Measurements from ENCODE around the gene NPIPA3.
"Not testable (repeated sequence)": the region's sequence is repeated elsewhere in the genome, so short reads cannot be mapped to it uniquely, and the experiment has no call there.

The NPIPA3 gene

GRCh38 chr16:14676633-14677032 lies 26.6 kb upstream of the NPIPA3 start:
- no peaks in the 10 kb centered on the region for H3K79me2 ChIP-seq (ENCODE audit: low read length)
- DNase-seq = no peak
- no peaks in the 10 kb centered on the region for H4K20me1 ChIP-seq (ENCODE audit: insufficient read depth, low read length)
- no peak overlapping the region for H2AFZ ChIP-seq (ENCODE audit: low read length)
- TF ChIP-seq EZH2 (optimal IDR thresholded peaks at IDR 0.05; ENCODE audit: low read depth, low read length) = no peak
- no peak for TF ChIP-seq EZH2phosphoT487 (IDR thresholded peaks at IDR 0.05; ENCODE audit: low read length)
- TF ChIP-seq, protein P1, sequence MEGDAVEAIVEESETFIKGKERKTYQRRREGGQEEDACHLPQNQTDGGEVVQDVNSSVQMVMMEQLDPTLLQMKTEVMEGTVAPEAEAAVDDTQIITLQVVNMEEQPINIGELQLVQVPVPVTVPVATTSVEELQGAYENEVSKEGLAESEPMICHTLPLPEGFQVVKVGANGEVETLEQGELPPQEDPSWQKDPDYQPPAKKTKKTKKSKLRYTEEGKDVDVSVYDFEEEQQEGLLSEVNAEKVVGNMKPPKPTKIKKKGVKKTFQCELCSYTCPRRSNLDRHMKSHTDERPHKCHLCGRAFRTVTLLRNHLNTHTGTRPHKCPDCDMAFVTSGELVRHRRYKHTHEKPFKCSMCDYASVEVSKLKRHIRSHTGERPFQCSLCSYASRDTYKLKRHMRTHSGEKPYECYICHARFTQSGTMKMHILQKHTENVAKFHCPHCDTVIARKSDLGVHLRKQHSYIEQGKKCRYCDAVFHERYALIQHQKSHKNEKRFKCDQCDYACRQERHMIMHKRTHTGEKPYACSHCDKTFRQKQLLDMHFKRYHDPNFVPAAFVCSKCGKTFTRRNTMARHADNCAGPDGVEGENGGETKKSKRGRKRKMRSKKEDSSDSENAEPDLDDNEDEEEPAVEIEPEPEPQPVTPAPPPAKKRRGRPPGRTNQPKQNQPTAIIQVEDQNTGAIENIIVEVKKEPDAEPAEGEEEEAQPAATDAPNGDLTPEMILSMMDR (IDR thresholded peaks at IDR 0.05; ENCODE audit: low read length) = no peak
- no peaks in the 10 kb centered on the region for H3K36me3 ChIP-seq (replicated peaks; ENCODE audit: insufficient read depth, low read length)
- no peak overlapping the region for H3K27ac ChIP-seq (ENCODE audit: low read length)
- H3K4me2 ChIP-seq (ENCODE audit: low read depth, low read length) = no peak overlapping the region
- H3K4me1 ChIP-seq (ENCODE audit: low read length) = peaks cover 10% of the 10 kb centered on the region
- H3K9me3 ChIP-seq (replicated peaks; ENCODE audit: insufficient read depth, low read length) = no peaks in the 10 kb centered on the region
- peaks cover 10% of the 10 kb centered on the region for H3F3A ChIP-seq (ENCODE audit: insufficient read depth, low read length)
- H3K9me2 ChIP-seq (replicated peaks; ENCODE audit: insufficient read depth, low read length) = no peaks in the 10 kb centered on the region
- H3K27me3 ChIP-seq (replicated peaks; ENCODE audit: insufficient read depth, low read length) = no peaks in the 10 kb centered on the region
- H3K9ac ChIP-seq (ENCODE audit: low read length) = no peak overlapping the region
- no peak overlapping the region for H3K4me3 ChIP-seq (ENCODE audit: low read length)

GRCh38 chr16:14677627-14678026 lies 25.6 kb upstream of the NPIPA3 start:
- no peaks in the 10 kb centered on the region for H3K36me3 ChIP-seq (replicated peaks; ENCODE audit: insufficient read depth, low read length)
- peaks cover under 1% of the 10 kb centered on the region; the same call in 1 of the 2 replicates for H3F3A ChIP-seq (ENCODE audit: insufficient read depth, low read length)
- no peak overlapping the region for H3K9ac ChIP-seq (ENCODE audit: low read length)
- H3K27me3 ChIP-seq (replicated peaks; ENCODE audit: insufficient read depth, low read length) = no peaks in the 10 kb centered on the region
- H3K4me1 ChIP-seq (ENCODE audit: low read length) = 0 out of 2 replicates have a peak, but pooled peaks cover under 1% of the 10 kb centered on the region
- no peaks in the 10 kb centered on the region for H3K9me2 ChIP-seq (replicated peaks; ENCODE audit: insufficient read depth, low read length)
- no peak overlapping the region for H3K4me2 ChIP-seq (ENCODE audit: low read depth, low read length)
- DNase-seq = no peak
- no peak overlapping the region for H3K4me3 ChIP-seq (ENCODE audit: low read length)
- H3K9me3 ChIP-seq (replicated peaks; ENCODE audit: insufficient read depth, low read length) = no peaks in the 10 kb centered on the region
- no peaks in the 10 kb centered on the region for H3K79me2 ChIP-seq (ENCODE audit: low read length)
- no peaks in the 10 kb centered on the region for H4K20me1 ChIP-seq (ENCODE audit: insufficient read depth, low read length)
- TF ChIP-seq, protein P1 (IDR thresholded peaks at IDR 0.05; ENCODE audit: low read length) = no peak
- TF ChIP-seq EZH2 (optimal IDR thresholded peaks at IDR 0.05; ENCODE audit: low read depth, low read length) (no peak), EZH2phosphoT487 (IDR thresholded peaks at IDR 0.05; ENCODE audit: low read length) (no peak)
- H3K27ac ChIP-seq (ENCODE audit: low read length) = no peak overlapping the region
- H2AFZ ChIP-seq (ENCODE audit: low read length) = no peak overlapping the region

- no peak overlapping the region for H3K27ac ChIP-seq (ENCODE audit: low read length)
- no peak overlapping the region for H3K4me3 ChIP-seq (ENCODE audit: low read length)
- H3K27me3 ChIP-seq (replicated peaks; ENCODE audit: insufficient read depth, low read length) = no peaks in the 10 kb centered on the region
- no peaks in the 10 kb centered on the region for H3K4me1 ChIP-seq (ENCODE audit: low read length)
- TF ChIP-seq EZH2phosphoT487 (IDR thresholded peaks at IDR 0.05; ENCODE audit: low read length) (no peak), EZH2 (optimal IDR thresholded peaks at IDR 0.05; ENCODE audit: low read depth, low read length) (no peak)
- TF ChIP-seq, protein P1 (IDR thresholded peaks at IDR 0.05; ENCODE audit: low read length) = no peak
- H3K79me2 ChIP-seq (ENCODE audit: low read length) = no peaks in the 10 kb centered on the region
- H3K9ac ChIP-seq (ENCODE audit: low read length) = no peak overlapping the region
- no peak for DNase-seq
- H3K36me3 ChIP-seq (replicated peaks; ENCODE audit: insufficient read depth, low read length) = no peaks in the 10 kb centered on the region
- H4K20me1 ChIP-seq (ENCODE audit: insufficient read depth, low read length) = no peaks in the 10 kb centered on the region
- no peaks in the 10 kb centered on the region for H3K9me2 ChIP-seq (replicated peaks; ENCODE audit: insufficient read depth, low read length)
- no peaks in the 10 kb centered on the region for H3K9me3 ChIP-seq (replicated peaks; ENCODE audit: insufficient read depth, low read length)
- H2AFZ ChIP-seq (ENCODE audit: low read length) = no peak overlapping the region
- H3K4me2 ChIP-seq (ENCODE audit: low read depth, low read length) = no peak overlapping the region
- H3F3A ChIP-seq (ENCODE audit: insufficient read depth, low read length) = no peaks in the 10 kb centered on the region
These were observed 24.3 kb upstream of the NPIPA3 start for GRCh38 chr16:14678748-14679497.

DNA sequence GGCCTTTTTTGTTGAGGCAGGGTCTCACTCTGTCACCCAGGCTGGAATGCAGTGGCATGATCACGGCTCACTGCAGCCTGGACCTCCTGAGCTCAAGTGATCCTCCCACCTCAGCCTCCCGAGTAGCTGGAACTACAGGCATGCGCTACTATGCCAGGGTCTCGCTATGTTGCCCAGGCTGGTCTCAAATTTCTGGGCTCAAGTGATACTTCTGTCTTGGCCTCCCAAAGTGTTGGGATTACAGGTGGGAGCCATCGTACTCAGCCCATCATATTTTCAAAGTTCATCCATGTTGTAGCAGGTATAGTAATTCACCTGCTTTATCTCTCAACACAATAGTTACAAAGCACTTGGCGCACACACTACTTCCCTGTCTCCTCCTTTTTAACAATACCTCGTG lies 22.8 kb upstream of the NPIPA3 start:
- H2AFZ ChIP-seq (ENCODE audit: low read length); H4K20me1 ChIP-seq (ENCODE audit: insufficient read depth, low read length); H3K4me3 ChIP-seq (ENCODE audit: low read length); H3K79me2 ChIP-seq (ENCODE audit: low read length); DNase-seq; H3K27me3 ChIP-seq (replicated peaks; ENCODE audit: insufficient read depth, low read length); H3K9ac ChIP-seq (ENCODE audit: low read length); H3K9me2 ChIP-seq (replicated peaks; ENCODE audit: insufficient read depth, low read length); H3K36me3 ChIP-seq (replicated peaks; ENCODE audit: insufficient read depth, low read length); H3K9me3 ChIP-seq (replicated peaks; ENCODE audit: insufficient read depth, low read length); H3F3A ChIP-seq (ENCODE audit: insufficient read depth, low read length); H3K4me1 ChIP-seq (ENCODE audit: low read length); H3K4me2 ChIP-seq (ENCODE audit: low read depth, low read length); H3K27ac ChIP-seq (ENCODE audit: low read length): not testable (repeated sequence)
